ENCODE results near the gene IKZF3.

Gene IKZF3

DNA sequence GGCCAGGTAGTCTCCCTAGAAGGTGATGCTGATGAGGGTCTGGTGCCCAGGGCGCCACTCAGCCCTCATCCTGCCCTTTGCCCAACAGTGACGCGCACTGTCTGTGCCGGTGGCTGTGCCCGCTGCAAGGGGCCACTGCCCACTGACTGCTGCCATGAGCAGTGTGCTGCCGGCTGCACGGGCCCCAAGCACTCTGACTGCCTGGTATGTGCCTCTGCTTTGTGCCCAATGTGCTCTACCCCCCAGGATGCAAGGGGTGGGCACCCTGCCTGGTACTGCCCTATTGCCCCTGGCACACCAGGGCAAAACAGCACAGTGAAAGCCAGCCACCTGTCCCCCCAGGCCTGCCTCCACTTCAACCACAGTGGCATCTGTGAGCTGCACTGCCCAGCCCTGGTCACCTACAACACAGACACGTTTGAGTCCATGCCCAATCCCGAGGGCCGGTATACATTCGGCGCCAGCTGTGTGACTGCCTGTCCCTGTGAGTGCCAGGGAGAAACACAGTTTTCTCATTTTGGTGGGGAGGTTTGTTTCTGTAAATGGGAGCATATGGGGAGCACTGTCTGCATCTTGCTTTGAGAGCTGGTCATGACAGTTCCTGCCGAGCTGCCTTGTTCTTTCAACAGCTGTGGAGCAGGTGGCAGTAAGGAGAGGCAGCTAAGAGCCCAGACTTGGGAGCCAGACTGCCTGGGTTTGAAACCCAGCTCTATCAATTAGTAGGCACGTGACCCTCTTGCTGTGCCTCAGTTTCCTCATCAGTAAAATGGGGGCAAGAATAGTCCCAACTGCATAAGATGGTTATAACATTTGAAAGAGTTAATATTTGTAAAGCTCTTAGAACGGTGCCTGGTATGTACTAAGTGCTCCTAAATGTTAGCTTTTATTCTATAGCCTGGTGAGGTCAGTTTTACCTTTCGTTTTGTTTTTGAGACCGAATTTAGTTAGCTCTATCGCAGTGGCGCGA, 153.8 kb downstream of the IKZF3 start:
- H3K9ac ChIP-seq: no peak overlapping the region
- peaks cover 22% of the 10 kb centered on the region for H3K4me1 ChIP-seq
- no peak overlapping the region for H2AFZ ChIP-seq
- H3K79me2 ChIP-seq: no peaks in the 10 kb centered on the region
- no peak overlapping the region for H3K4me2 ChIP-seq (ENCODE audit: low read length)
- H3K27ac ChIP-seq: no peak overlapping the region
- H3K27me3 ChIP-seq (ENCODE audit: control insufficient read depth, insufficient read depth, low read length): no peaks in the 10 kb centered on the region
- no peaks in the 10 kb centered on the region for H3K9me3 ChIP-seq (ENCODE audit: control insufficient read depth, low read length)
- TF ChIP-seq, protein P1, sequence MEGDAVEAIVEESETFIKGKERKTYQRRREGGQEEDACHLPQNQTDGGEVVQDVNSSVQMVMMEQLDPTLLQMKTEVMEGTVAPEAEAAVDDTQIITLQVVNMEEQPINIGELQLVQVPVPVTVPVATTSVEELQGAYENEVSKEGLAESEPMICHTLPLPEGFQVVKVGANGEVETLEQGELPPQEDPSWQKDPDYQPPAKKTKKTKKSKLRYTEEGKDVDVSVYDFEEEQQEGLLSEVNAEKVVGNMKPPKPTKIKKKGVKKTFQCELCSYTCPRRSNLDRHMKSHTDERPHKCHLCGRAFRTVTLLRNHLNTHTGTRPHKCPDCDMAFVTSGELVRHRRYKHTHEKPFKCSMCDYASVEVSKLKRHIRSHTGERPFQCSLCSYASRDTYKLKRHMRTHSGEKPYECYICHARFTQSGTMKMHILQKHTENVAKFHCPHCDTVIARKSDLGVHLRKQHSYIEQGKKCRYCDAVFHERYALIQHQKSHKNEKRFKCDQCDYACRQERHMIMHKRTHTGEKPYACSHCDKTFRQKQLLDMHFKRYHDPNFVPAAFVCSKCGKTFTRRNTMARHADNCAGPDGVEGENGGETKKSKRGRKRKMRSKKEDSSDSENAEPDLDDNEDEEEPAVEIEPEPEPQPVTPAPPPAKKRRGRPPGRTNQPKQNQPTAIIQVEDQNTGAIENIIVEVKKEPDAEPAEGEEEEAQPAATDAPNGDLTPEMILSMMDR (IDR thresholded peaks at IDR 0.05): no peak
- H3K4me3 ChIP-seq (ENCODE audit: low read depth, low read length): no peak overlapping the region
- H3K36me3 ChIP-seq (ENCODE audit: control insufficient read depth, insufficient read depth, low read length): no peaks in the 10 kb centered on the region

DNA sequence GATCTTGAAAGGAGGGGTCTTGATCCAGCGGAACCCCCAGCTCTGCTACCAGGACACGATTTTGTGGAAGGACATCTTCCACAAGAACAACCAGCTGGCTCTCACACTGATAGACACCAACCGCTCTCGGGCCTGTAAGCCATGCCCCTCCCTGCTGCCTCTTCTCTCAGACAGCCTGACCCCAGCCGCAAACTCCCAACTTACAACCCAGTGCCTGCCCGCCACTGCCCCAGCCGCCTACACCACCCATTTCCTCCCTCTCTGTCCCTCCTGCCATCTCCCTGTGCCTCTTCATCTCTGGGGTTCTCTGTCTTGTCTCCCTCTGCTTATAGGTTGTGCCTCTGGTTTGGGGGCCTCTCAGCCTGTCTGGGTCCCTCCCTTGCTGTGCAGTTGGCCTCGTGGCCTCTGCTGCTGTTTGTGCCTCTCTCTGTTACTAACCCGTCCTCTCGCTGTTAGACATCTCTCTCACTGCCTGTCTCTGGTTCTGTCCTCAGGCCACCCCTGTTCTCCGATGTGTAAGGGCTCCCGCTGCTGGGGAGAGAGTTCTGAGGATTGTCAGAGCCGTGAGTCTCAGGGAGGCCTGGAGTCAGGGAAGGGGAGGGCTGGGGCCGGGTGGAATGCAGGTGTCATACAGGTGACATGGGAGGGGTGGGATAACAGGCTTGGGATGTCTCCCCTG, 154.7 kb downstream of the IKZF3 start:
- H3K4me3 ChIP-seq (ENCODE audit: low read depth, low read length): no peak overlapping the region
- H3K27ac ChIP-seq: no peak overlapping the region
- H3K9ac ChIP-seq: no peak overlapping the region
- H3K36me3 ChIP-seq (ENCODE audit: control insufficient read depth, insufficient read depth, low read length): no peaks in the 10 kb centered on the region
- no peaks in the 10 kb centered on the region for H3K9me3 ChIP-seq (ENCODE audit: control insufficient read depth, low read length)
- no peaks in the 10 kb centered on the region for H3K27me3 ChIP-seq (ENCODE audit: control insufficient read depth, insufficient read depth, low read length)
- no peak overlapping the region for H2AFZ ChIP-seq
- H3K4me2 ChIP-seq (ENCODE audit: low read length): no peak overlapping the region
- TF ChIP-seq, protein P1 (IDR thresholded peaks at IDR 0.05): no peak
- H3K4me1 ChIP-seq: peaks cover 28% of the 10 kb centered on the region
- H3K79me2 ChIP-seq: no peaks in the 10 kb centered on the region

Data from parathyroid adenoma (tissue), 2 donors.